GM18519 (cell line): ENCODE data around the gene RAP1B.
A peak's percentile ranks its signal among the peaks of the same experiment; 100 is the strongest.

Experiments used
- ATAC-seq: cut with Tn5 transposase; IDR thresholded peaks from one replicate; pipeline ENCODE4 v1.9.1; 2021; ENCODE audit warnings: mild to moderate bottlenecking, moderate library complexity; ENCODE audit not compliant: unreplicated experiment, low FRiP score

RAP1B gene

GRCh38 chr12:68610370-68611093 lies at the start of gene RAP1B:
Gene RAP1B, plus strand, starts transcription at chr12:68610899. Its CDS starts 37,826 bp downstream, at chr12:68648725.
- peak; percentile 67 for ATAC-seq

DNA sequence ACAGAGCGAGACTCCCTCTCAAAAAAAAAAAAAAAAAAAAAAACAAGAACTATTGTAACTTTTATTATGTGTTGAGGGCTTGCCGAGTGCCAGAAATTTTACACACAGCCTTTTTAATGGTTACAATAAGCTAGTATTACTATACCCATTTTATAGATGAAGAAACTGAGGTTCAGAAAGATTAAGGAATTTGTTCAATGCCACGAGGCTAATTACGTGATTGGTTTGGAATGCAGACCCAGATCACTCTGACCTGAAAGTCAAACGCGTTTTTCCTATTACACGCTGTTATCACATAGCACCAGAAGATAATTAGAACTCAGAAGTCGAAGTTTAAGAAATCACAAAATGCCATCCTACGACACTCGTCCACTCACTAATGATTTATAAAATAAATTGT lies 48.9 kb upstream of the RAP1B start:
- no peak for ATAC-seq

DNA sequence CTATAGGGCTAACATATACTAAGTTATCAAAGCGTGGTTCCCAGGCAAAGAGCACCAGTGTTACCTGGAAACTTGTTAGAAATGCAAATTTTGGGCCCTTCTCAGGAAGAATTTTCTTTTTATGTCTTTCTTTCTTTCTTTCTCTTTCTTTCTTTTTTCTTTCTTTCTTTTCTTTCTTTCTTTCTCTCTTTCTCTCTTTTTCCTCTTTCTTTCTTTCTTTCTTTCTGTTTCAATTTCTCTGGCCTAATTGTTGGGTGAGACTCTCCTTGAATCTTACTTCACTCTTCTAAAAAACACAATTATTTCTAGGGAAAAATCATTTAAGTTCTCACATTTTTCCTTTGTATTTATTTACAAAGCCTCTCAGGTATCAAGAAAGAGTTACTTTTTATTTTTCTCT lies 46.5 kb upstream of the RAP1B start:
- ATAC-seq = no peak

- no peak for ATAC-seq
Measured at GRCh38 chr12:68565391-68565903, 45.3 kb upstream of the RAP1B start.

- ATAC-seq = no peak
Measured at GRCh38 chr12:68568922-68569569, 41.7 kb upstream of the RAP1B start.

- ATAC-seq = no peak
Measured at GRCh38 chr12:68572661-68573060, 38.0 kb upstream of the RAP1B start.

DNA sequence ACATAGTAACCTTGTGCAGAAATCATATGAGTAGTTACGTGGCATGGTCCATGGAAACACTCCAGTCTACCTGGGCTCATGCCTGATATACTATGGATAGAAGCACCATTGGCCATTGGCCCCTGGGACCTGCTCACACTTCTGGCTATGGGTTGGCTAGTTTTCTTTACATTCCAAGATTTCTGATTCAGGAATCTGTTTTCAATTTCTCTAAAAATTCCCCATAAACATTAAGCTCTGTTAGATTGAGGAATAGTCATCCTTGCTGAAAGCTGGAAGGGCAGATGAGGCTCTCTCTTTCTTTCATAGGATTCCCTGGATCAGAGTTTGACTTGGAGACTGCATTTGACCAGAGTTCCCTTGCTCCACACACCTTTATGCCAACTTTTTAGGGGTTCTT lies 37.3 kb upstream of the RAP1B start:
- ATAC-seq = no peak

- ATAC-seq = no peak
Measured at GRCh38 chr12:68577949-68578348, 32.8 kb upstream of the RAP1B start.

DNA sequence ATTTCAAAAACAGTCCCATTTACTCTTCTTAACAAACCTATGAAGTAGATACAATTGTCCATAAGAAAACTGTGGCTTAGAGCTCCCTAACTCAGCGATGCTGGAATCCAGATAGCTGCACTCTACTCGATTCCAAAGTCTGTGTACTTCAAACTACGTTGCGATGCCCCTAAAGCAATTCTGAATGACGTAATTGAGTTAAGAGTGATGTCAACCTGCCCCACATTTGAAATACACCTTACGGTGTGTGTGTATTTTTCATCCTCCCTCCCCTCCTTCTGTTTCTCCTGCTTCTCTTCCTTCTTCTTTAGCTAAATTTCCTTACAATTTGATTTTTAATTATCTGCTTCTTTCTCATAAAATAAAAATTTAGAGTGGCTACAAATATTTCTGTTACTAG lies 31.9 kb upstream of the RAP1B start:
- ATAC-seq = no peak

DNA sequence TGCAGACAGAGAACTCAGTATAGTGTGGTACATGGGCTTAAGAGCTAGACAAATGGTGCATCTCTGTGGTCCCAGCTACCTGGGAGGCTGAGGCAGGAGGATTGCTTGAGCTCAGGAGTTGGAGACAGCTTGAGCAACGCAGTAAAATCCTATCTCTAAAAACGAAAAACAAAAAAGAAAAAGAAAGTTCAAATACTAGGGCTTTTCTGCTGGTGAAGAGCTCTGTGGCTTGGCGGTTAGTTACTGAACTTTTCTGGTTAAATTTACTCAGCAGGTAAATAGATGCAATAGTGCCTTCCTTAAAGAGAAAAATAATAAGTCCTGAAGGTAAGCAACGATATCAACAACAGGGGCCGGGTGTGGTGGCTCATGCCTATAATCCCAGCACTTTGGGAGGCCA lies 31.4 kb upstream of the RAP1B start:
- no peak for ATAC-seq

DNA sequence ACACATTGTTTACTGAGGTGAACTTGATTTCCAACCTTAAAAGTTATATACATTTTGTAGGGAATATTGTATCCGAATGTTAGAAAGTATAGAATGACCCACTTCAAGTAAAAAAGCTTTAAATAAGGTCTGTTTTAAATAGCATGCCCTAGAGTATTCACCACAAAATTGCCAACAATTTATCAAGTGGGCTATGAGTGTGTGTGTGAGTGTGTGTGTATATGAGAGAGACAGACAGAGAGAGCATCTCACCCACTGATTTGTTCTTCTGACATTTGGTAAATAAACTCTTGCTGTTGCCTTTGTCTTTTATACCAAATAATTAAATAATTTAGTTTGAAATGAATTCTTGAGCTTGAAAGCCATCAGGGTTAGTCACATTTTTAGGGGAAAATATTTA lies 29.8 kb upstream of the RAP1B start:
- no peak for ATAC-seq

DNA sequence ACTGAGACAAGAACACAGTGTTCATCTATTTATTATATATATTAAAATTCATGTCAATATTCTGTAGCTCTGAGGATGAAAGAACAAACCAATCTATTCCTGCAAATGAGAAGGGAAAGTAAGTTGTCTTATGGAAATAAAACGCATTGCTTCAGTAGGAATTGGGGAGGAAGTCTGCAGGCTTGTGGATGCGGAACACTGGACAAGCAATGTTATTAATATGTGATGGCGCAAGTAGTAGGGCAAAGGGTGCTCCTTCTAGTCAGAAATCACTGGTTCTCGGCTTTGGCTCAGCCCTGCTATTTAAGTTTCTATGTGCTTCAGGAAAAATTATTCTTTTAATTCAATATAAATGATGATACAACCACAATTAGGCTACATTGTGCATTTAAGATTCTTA lies 28.8 kb upstream of the RAP1B start:
- ATAC-seq = no peak

DNA sequence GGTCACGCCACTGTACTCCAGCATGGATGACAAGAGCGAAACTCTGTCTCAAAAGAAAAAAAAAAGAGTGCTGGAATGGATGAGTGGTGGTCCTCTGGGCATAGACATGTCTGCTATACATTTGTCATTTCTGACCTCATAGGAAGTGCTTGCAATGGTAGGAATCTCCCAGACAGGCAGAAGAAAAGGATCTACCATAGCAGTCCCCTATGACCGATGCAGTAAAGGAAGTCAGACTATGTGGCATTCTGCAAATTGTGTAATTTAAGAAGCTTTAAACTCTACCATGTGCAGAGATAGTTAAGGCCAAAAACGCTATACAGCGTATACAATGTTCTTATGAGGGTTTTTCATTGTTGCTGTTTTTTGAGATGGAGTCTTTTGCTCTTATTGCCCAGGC lies 24.7 kb upstream of the RAP1B start:
- no peak for ATAC-seq

DNA sequence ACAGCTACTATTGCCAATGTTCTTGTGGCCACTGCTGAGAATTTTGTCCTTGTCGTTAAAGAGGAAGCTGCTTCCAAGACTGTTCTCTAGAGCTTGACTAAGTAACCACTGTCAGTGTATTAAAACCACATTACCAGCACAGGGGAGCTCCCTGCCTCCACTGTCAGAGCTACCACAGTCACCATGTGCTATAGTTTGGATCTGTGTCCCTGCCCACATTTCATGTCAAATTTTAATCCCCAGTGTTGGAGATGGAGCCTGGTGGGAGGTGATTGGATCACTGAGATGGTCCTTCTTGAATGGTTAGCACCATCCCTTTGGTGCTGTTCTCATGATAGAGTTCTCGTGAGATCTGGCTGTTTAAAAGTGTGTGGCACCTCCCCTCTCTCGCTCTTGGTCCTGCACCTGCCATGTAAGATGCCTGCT lies 23.2 kb upstream of the RAP1B start:
- peak; percentile 60 for ATAC-seq

GRCh38 chr12:68589194-68589593 lies 21.5 kb upstream of the RAP1B start:
- no peak for ATAC-seq

DNA sequence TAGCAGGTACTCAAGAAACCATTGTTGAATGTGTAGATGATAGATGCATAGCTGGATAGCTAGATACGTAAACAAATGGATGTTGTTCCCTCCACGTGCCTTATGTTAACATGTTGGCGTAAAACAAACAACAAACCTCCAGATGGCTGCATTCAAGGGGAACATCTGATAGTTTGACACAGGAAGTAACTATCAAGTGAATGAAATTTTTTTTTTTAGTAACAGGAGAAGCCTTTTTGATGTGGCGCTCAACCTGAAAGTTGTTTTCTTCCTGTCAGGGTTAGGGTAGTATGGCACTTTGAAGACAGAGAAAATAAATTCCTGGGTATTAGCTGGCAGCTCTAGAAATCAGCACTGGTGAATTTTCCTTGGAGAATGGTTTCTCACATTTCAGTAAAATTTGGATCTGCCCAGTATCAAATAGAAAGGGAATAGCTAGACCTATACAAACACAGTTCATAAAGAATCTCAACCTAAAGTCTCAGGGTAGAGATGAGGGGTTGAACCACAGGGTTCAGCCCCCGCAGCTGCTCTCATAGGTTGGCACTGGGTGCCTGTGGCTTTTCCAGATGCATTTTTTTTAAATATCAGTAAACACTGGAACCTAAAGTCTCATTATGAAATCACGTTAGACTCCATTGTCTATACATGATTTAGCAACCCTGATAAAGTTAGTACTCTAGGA lies 18.8 kb upstream of the RAP1B start:
- ATAC-seq = no peak

DNA sequence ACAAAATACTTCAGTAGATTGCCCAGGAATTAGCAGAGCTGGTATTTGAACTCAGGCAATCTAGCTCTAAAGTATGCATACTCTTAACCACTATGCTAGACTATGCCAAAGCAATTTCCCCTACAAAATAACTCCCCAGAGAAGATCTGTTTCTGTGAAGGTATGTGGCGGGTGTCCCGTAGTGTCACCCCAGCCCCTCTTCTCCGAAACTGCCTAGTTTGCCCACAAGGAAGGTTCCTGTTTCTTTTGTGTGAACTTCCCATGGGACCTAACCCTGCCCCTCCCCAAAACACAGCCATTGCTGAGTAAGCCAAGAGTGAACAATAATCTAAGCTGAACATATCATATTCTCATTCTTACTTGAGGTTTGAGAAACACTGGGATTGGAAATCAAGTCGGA lies 15.5 kb upstream of the RAP1B start:
- ATAC-seq = no peak

DNA sequence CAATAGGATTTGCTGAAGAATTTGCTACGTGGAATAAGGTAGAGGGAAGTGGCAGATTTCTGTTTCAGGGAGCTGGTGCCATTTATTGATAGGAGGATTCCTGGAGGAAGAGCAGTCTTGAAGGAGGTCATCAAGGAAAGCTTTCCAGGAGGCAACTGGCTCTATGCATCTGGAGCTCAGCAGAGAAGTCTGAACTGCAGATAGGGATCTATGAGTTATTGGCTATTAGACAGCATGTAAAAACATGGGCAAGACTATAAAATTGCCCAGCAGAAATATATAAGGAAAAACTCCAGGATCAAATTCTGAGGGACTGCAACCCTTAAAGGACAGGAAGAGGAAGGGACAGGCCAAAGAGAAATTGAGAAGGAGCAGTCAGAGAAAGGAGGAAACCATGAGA lies 8.9 kb upstream of the RAP1B start:
- ATAC-seq = no peak

DNA sequence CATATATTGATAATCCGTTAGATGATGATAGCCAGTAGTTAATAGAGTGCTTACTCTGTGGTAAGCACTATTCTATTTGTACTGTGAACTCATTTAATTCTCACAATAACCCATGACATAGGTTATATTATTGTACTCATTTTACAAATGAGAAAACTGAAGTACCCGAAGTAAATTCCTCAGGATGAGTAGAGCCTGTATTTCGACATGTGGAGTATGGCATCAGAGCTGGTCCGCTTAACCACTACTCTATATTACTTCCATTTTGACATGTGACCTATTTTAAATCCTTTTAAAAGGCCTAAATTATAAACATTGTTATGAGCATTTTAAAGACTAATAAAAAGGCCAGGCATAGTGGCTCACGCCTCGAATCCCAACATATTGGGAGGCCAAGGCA lies 8.0 kb upstream of the RAP1B start:
- no peak for ATAC-seq

- ATAC-seq = no peak
Measured at GRCh38 chr12:68608191-68608590, 2.5 kb upstream of the RAP1B start.

GRCh38 chr12:68609998-68610369 lies 715 bp upstream of the RAP1B start:
- no peak for ATAC-seq
